Lower leg skin (tissue), 4 donors: ENCODE data around the gene BRD1. TPM values are rescaled to one million over a fixed set of nuclear protein-coding genes. Genes with fewer than 3 reads are reported as not detected.

Source experiments
- DNase-seq, 2 donors: peaks; one replicate each; pipeline ENCODE4 v3.0.0-alpha.2; 2019; ENCODE audit warnings: low spot score in 2 of 2
- H3K4me3 ChIP-seq: fragments of 200-600 bp; sonication (generic); 2 replicates; pipeline ENCODE4 v1.5.1; 2017; ENCODE audit warnings: mild to moderate bottlenecking, low read depth; ENCODE audit not compliant: poor library complexity, severe bottlenecking
- POLR2A ChIP-seq, 2 donors: fragments of 450-650 bp; IDR thresholded peaks; one replicate each; pipeline ENCODE4 v1.6.1; 2016 to 2017; ENCODE audit warnings: antibody characterized with exemption in 2 of 2, mild to moderate bottlenecking in 1 of 2, moderate library complexity in 1 of 2
- WGBS, 2 donors: methylation state at CpG; one replicate each; pipeline ENCODE4 v1.1.5; 2018; 5-methylcytosine and 5-hydroxymethylcytosine counted together
- intact Hi-C: fragments of 100-400 bp; cut with DNase I; formaldehyde crosslinking; loops from one replicate; pipeline ENCODE4 v1.15.0; 2023; ENCODE audit warnings: low total_unique reads
- total RNA-seq, 4 donors: library from RNA; depleted of rRNA; stranded (reverse); fragments of >200 nt; gene quantifications; one replicate each; pipeline ENCODE4 v1.1.0, GENCODE V29; 2016
- TF ChIP-seq, protein P1 (sequence below), 3 donors: fragments of 450-650 bp; IDR thresholded peaks; one replicate each; pipeline ENCODE4 v1.5.1; 2016; ENCODE audit warnings: antibody characterized with exemption in 3 of 3, mild to moderate bottlenecking in 3 of 3, moderate library complexity in 2 of 3

BRD1 gene
- total RNA-seq, 4 donors from 2014 or later: 64.8 to 104 (median 89.8) TPM

DNA sequence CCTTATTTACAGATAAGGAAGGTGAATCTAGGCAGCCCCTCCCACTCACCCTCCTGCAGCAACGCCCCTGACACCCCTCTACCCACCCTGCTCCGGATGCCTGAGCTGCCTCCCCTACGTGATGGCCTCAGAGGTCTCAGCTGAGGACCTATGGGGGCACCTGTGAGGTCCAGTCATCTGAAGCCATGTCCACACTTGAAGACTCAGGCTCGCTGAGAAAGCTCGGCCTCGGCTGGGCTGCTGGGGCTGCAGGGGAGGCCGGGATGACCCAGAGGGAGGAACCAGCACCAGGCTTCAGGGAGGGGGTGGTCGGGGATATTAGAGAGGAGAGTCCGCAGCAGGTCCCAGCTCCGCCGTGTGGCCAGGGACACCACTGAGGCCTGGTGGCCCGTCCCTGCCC is 92.8 kb downstream of the BRD1 start:
- H3K4me3 ChIP-seq: no peak overlapping the region
- TF ChIP-seq POLR2A (IDR thresholded peaks at IDR 0.05): no peak
- TF ChIP-seq, protein P1, sequence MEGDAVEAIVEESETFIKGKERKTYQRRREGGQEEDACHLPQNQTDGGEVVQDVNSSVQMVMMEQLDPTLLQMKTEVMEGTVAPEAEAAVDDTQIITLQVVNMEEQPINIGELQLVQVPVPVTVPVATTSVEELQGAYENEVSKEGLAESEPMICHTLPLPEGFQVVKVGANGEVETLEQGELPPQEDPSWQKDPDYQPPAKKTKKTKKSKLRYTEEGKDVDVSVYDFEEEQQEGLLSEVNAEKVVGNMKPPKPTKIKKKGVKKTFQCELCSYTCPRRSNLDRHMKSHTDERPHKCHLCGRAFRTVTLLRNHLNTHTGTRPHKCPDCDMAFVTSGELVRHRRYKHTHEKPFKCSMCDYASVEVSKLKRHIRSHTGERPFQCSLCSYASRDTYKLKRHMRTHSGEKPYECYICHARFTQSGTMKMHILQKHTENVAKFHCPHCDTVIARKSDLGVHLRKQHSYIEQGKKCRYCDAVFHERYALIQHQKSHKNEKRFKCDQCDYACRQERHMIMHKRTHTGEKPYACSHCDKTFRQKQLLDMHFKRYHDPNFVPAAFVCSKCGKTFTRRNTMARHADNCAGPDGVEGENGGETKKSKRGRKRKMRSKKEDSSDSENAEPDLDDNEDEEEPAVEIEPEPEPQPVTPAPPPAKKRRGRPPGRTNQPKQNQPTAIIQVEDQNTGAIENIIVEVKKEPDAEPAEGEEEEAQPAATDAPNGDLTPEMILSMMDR (IDR thresholded peaks at IDR 0.05): no peak
- intact Hi-C loops: no loop called here
- DNase-seq: peak in 1 of 2 donors; percentile 63
- 78% methylated on average over 12 of the region's 12 CpGs for WGBS, 2 donors

DNA sequence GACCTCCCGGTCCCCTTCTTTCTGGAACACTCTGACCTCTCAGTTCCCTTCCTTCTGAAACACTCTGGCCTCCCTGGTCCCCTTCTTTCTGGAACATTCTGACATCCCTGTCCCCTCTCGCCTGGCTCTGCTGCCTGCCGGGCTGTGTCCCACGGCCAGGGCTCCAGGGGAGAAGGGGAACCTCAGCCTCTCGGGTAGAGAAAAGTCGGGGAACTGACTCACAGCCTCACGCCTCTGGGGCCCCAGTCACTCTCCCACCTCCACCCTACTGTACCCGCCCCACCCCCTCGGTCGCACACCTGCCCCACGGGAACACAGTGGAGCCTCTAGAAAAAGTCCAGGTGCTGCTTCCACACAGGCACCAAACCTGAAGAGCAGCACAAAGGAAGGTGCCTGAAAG is 93.3 kb downstream of the BRD1 start:
- intact Hi-C loops: no loop called here
- peak in 1 of 2 donors; percentile 34 for DNase-seq
- WGBS, 2 donors: 72 to 82% methylated on average over 10 to 11 of the region's 11 CpGs
- no peak overlapping the region for H3K4me3 ChIP-seq
- no peak for TF ChIP-seq POLR2A (IDR thresholded peaks at IDR 0.05)
- TF ChIP-seq, protein P1 (IDR thresholded peaks at IDR 0.05): no peak

DNA sequence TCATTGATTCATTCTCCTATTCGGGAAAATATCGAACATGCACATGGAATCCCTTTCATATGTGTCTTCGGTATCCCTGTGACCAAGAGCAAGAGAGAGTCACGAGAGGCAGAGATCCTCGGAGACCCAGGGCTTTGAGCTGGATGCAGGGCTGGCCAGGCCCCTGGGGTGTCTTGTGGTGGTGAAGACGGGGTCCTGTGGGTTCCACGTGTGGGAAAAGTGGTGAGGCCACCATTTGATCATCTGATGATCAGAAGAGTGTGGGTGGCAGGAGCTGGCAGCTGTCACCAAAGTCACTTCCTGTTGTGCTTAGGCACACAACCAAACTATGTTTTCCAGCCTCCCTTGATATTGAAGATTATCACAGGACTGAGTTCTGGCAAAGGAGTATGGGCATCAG is 94.0 kb downstream of the BRD1 start:
- intact Hi-C loops: no loop called here
- TF ChIP-seq POLR2A (IDR thresholded peaks at IDR 0.05): no peak
- TF ChIP-seq, protein P1 (IDR thresholded peaks at IDR 0.05): no peak
- H3K4me3 ChIP-seq: no peak overlapping the region
- peak in 1 of 2 donors; percentile 66 for DNase-seq
- 82 to 84% methylated on average over 7 of the region's 7 CpGs for WGBS, 2 donors

DNA sequence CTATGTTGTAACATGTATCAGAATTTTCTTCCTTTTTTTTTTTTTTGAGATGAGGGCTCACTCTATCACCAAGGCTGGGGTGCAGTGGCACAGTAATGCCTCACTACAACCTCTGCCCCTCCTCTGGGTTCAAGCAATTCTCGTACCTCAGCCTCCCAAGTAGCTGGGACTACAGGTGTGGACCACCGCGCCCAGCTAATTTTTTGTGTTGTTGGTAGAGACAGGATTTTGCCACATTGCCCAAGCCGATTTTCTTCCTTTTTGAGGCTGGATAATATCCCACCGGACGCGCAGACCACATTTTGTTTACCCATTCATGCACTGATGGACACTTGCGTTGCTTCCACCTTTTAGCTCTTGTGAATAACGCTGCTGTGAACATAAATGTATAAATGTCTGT is 97.0 kb downstream of the BRD1 start:
- H3K4me3 ChIP-seq: no peak overlapping the region
- DNase-seq: peak in 1 of 2 donors; percentile 18
- TF ChIP-seq, protein P1 (IDR thresholded peaks at IDR 0.05): no peak
- TF ChIP-seq POLR2A (IDR thresholded peaks at IDR 0.05): no peak
- 94% methylated on average over 9 of the region's 9 CpGs for WGBS, 2 donors
- intact Hi-C loops: no loop called here

DNA sequence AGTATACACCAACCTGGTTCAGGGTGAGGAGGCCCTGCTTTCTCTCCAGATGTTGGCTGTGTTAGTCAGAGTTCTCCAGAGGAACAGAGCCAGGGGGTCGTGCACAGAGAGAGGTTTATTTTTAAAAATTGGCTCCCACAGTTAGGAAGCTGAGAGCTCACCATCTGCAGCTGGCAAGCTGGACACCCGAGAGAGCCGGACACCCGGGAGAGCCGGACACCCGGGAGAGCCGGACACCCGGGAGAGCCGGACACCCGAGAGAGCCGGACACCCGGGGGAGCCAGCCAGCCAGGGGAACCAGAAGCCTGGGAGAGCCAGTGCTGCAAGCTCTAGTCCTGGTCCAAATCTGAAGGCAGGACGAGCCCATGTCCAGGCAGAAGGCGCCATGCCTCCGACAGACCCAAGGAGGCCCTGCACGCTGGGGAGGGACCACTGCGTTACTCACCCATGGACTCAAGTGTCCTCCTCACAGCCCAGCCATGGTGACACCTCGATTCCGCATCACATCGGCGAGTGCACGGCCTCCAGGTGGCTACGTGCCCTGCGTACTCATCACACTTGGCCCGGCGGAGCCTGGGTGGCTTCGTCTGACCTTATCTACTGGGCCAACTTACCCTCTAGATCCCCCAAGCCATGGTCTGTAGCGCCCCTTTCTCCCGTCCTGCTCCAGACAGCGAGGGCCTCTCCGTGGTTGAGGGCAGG is 99.0 kb downstream of the BRD1 start:
- no peak for TF ChIP-seq POLR2A (IDR thresholded peaks at IDR 0.05)
- TF ChIP-seq, protein P1 (IDR thresholded peaks at IDR 0.05): no peak
- 68 to 75% methylated on average over 30 to 31 of the region's 31 CpGs for WGBS, 2 donors
- H3K4me3 ChIP-seq: no peak overlapping the region
- peak in 1 of 2 donors; percentile 82 for DNase-seq
- intact Hi-C loops: no loop called here
